Measurements from ENCODE around the gene GORASP1. TPM values are rescaled to one million over a fixed set of nuclear protein-coding genes. Genes with fewer than 3 reads are reported as not detected.

The GORASP1 gene
- total RNA-seq: 128 and 135 TPM in 2 replicates
- 69.3 and 70.3 TPM in 2 replicates for polyA plus RNA-seq

DNA sequence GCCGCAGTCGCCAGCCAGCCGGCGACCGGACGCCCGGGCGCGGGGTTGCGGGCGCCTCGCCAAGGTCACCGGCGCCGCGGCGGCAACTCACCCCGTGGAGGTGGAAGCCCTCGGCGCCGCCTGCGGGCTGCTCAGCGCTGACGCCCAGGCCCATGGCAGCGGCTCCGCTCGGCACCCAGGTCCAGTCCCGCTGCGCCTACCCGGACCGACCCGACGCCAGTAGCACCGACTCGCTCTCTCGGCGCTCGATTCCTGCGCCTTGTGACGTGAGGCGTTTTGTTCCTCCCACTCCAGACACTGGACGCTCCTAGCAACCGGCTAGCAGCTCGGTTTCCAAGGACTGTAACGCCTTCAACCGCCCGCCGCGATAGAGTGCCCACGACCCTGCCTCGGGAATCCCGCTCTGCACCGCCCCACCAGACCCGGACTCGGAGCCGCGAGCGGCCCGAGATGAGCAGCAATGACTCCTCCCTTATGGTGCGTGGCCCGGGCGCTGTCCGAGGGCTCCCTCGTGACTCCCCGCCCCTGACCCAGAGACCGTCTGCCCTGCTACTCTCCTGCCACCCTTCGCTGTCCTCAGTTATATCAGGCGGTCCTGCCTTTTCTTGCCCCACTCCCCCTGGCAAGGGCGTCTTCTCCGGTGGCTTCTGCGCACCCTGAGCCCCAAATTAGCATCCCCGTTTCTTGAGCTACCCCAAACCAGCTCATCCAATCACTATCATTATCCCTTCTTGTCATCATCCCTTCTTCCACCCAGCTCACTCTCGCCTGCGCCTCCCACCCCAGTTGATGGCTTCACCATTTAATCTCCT, at the start of gene GORASP1, which contains the start of gene TTC21A:
TSS of gene GORASP1 (minus strand) at position 240 of the 812 bp plus-strand sequence. CDS start at position 154, 86 bp downstream.
TSS of gene TTC21A (plus strand) at position 293 of the 812 bp plus-strand sequence. CDS start at position 451, 158 bp downstream.
- no peaks in the 10 kb centered on the region for H3K36me3 ChIP-seq
- peak within 1 kb of the TSS; percentile 95 for H3K4me3 ChIP-seq
- DNase-seq (ENCODE audit: low read depth in 1 of 2, low spot score in 1 of 2): peak; percentile 91 to 94
- no peaks in the 10 kb centered on the region for H3K9me3 ChIP-seq (ENCODE audit: low read depth)
- peak within 1 kb of the TSS; percentile 97 for H3K27ac ChIP-seq
- TF ChIP-seq, protein P1, sequence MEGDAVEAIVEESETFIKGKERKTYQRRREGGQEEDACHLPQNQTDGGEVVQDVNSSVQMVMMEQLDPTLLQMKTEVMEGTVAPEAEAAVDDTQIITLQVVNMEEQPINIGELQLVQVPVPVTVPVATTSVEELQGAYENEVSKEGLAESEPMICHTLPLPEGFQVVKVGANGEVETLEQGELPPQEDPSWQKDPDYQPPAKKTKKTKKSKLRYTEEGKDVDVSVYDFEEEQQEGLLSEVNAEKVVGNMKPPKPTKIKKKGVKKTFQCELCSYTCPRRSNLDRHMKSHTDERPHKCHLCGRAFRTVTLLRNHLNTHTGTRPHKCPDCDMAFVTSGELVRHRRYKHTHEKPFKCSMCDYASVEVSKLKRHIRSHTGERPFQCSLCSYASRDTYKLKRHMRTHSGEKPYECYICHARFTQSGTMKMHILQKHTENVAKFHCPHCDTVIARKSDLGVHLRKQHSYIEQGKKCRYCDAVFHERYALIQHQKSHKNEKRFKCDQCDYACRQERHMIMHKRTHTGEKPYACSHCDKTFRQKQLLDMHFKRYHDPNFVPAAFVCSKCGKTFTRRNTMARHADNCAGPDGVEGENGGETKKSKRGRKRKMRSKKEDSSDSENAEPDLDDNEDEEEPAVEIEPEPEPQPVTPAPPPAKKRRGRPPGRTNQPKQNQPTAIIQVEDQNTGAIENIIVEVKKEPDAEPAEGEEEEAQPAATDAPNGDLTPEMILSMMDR (IDR thresholded peaks at IDR 0.05; ENCODE audit: low read depth, low read length): no peak
- H3K27me3 ChIP-seq: no peaks in the 10 kb centered on the region
- H3K4me1 ChIP-seq (ENCODE audit: low read depth): peaks cover 5% of the 10 kb centered on the region

DNA sequence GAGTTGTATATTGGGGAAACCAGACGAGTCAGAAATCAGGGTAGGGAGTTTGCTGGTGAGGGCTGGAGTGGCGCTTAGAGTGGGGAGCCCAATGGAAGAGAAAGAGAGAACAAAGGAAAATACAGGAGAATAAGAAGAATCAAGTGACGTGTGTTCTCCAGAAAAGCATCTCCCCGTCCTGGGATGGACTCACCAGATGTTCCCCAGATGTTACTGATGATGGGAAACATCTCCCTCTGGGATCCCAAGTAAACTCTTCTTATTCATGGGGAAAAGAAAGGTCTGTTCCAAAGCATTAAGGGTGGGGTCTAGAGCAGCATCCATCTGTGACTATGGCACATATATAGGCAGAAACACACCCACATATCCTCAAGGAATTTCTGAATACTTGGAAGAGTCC, 49.0 kb upstream of the GORASP1 start:
- Histone ChIP-seq H3K27ac (no peak overlapping the region), H3K36me3 (no peaks in the 10 kb centered on the region), H3K4me3 (no peak overlapping the region), H3K9me3 (ENCODE audit: low read depth) (no peaks in the 10 kb centered on the region), H3K4me1 (ENCODE audit: low read depth) (peaks cover 13% of the 10 kb centered on the region), H3K27me3 (no peaks in the 10 kb centered on the region)
- no peak for DNase-seq (ENCODE audit: low read depth in 1 of 2, low spot score in 1 of 2)
- TF ChIP-seq, protein P1 (IDR thresholded peaks at IDR 0.05; ENCODE audit: low read depth, low read length): no peak

DNA sequence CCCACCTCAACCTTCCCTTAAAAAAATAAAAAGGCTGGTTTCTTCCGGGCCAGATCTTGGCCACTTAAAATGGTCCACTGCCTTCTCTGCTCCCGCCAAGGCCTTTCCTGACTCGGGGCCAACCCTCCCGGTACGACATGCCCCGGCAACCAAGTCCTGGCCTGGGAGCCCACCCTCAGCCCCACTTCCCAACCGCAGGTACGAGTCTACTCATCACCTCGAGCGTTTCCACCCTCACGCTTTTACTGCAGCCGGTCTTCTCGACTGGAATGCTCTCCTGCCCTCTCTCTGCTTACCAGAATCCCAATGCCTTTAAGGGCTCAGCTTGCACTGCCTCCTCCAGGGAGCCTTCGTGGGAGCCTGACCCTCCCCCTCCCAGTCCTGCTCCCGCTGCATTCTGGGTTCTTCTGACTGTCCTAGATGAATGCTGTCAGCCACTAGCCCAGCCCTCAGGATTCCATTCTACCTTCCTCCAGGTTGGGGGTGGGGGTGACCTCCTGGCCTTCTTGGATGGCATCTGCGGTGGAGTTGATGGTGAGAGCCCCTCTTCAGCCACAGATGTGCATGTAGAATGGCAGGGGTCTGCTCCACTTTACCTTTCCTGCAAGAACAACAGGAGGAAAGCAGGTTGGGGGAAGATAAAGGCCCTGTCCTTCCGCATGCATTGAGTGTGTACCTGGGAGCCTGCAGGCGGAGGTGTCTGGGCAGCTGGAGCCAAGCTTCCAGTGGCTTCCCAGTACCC, 47.0 kb upstream of the GORASP1 start:
- H3K27ac ChIP-seq: peak overlapping the region; percentile 26

DNA sequence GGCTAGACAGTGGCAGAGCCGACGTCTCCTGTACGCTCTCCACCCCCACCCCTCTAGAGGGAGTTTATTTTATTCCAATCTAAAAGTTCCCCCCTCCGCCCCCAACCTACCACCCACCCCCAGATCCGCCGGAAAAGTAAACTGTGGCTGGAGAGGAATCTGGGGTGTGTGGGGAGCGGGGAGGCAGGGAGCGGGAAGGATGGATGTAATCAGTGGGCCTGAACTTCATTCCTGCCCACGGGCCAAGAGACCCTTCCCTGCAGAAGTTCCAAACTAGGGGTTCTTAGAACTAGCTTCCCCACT, 46.5 kb upstream of the GORASP1 start:
- H3K27me3 ChIP-seq: no peaks in the 10 kb centered on the region
- DNase-seq (ENCODE audit: low read depth in 1 of 2, low spot score in 1 of 2): no peak
- peak overlapping the region; percentile 81 for H3K4me3 ChIP-seq
- H3K27ac ChIP-seq: peak overlapping the region; percentile 26
- H3K9me3 ChIP-seq (ENCODE audit: low read depth): no peaks in the 10 kb centered on the region
- TF ChIP-seq, protein P1 (IDR thresholded peaks at IDR 0.05; ENCODE audit: low read depth, low read length): no peak
- H3K36me3 ChIP-seq: no peaks in the 10 kb centered on the region
- H3K4me1 ChIP-seq (ENCODE audit: low read depth): peaks cover 37% of the 10 kb centered on the region

More for the DNA sequence above, 47.0 kb upstream of the GORASP1 start:
- Histone ChIP-seq H3K4me3 (no peak overlapping the region), H3K4me1 (ENCODE audit: low read depth) (peaks cover 31% of the 10 kb centered on the region), H3K27me3 (no peaks in the 10 kb centered on the region), H3K36me3 (no peaks in the 10 kb centered on the region), H3K9me3 (ENCODE audit: low read depth) (no peaks in the 10 kb centered on the region)
- TF ChIP-seq, protein P1 (IDR thresholded peaks at IDR 0.05; ENCODE audit: low read depth, low read length): no peak
- DNase-seq (ENCODE audit: low read depth in 1 of 2, low spot score in 1 of 2): no peak

DNA sequence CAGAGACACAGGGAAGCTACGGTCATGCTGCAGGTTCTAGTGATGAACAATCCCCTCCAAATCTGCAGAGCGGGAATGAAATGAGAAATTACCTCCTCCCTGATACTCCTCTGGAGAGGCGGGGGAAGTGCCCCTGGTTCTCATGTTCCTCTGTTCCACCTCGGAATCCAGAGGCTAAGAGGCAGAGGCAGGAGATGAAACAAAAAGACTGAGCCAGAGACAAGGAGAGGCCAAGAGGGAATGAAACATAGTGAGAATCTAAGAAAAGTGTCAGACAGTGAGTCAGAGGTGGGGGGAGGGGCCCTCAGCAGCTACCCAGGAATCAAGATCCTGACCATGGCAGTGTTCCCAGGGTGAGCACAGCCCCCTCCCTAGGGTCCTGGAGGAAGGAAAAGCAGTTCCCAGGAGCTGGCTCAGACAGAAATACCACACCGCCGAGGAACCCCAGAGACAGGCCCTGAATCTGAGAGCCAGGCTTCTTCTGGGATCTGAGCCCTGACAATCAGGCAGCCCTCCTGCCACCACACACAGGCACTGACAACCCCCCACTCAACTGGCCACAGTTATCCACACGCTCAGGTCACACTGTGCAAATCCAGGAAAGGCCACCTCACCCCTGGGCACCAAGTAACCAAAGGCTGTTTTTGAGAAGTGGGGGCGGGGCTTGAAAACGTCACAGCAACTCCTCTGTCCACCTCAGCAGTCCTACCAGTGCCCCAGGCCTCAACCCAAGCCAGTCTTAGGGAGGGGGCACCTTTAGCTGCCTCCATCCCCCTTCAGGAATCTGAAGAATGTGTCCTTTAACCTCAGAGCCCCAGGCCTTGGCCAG, 43.6 kb upstream of the GORASP1 start:
- peaks cover 58% of the 10 kb centered on the region for H3K4me1 ChIP-seq (ENCODE audit: low read depth)
- no peaks in the 10 kb centered on the region for H3K27me3 ChIP-seq
- H3K36me3 ChIP-seq: peaks cover 3% of the 10 kb centered on the region
- TF ChIP-seq, protein P1 (IDR thresholded peaks at IDR 0.05; ENCODE audit: low read depth, low read length): no peak
- DNase-seq (ENCODE audit: low read depth in 1 of 2, low spot score in 1 of 2): peak; percentile 79 to 99
- no peak overlapping the region for H3K4me3 ChIP-seq
- H3K9me3 ChIP-seq (ENCODE audit: low read depth): no peaks in the 10 kb centered on the region
- H3K27ac ChIP-seq: peak overlapping the region; percentile 96
